ENCODE results near the gene TNRC6A.

GRCh38 chr16:24778671-24779070 is 49.2 kb downstream of the TNRC6A start:
- TF ChIP-seq EP300 (IDR thresholded peaks at IDR 0.05; ENCODE audit: low read depth in 2 of 2, low read length in 2 of 2): no peak
- no peak for TF ChIP-seq EP300 (CRISPR knock-in tag; IDR thresholded peaks at IDR 0.05; ENCODE audit: borderline replicate concordance)
- TF ChIP-seq RELA (CRISPR knock-in tag; IDR thresholded peaks at IDR 0.05): no peak
- no peak for TF ChIP-seq HES4 (CRISPR knock-in tag; IDR thresholded peaks at IDR 0.05; ENCODE audit: borderline replicate concordance)
